IMR-90 (cell line): ENCODE data around the gene PCDHGB5. TPM values are rescaled to one million over a fixed set of nuclear protein-coding genes. Genes with fewer than 3 reads are reported as not detected.
A peak's percentile ranks its signal among the peaks of the same experiment; 100 is the strongest.

Source experiments
- ATAC-seq: fragments of 200-7000 bp; cut with Tn5 transposase; 2 replicates; pipeline ENCODE4 v1.9.1; 2020; ENCODE audit warnings: low read depth, mild to moderate bottlenecking, moderate library complexity
- BruUV-seq: library from RNA; stranded (reverse); fragments of 400-500 nt; replicated peaks from 2 replicates; lab custom pipeline; 2021; lab: Mats Ljungman, UMichigan
- CTCF ChIA-PET: fragments of 300-600 bp; formaldehyde crosslinking; extraction: SDS; loops from one replicate; lab custom pipeline; 2021; ENCODE audit warnings: antibody characterized with exemption; lab: Yijun Ruan, JAX
- POLR2A ChIA-PET: fragments of 300-600 bp; sonication (Branson Sonifier 250); formaldehyde crosslinking; loops from one replicate; lab custom pipeline; 2022; ENCODE audit warnings: antibody characterized with exemption; ENCODE audit not compliant: unreplicated experiment; lab: Charles Lee
- DNase-seq: peaks from one replicate; pipeline ENCODE4 v3.0.0; 2013
- H2AFZ ChIP-seq: replicated peaks from 2 replicates; pipeline ENCODE3; 2013; ENCODE audit warnings: low read length, mild to moderate bottlenecking; ENCODE audit not compliant: poor library complexity
- H2AK5ac ChIP-seq: 2 replicates; pipeline ENCODE4 v1.6.1; 2013; ENCODE audit warnings: low read depth, low read length, inconsistent platforms
- H2AK9ac ChIP-seq: replicated peaks from 2 replicates; pipeline ENCODE3; 2013; ENCODE audit warnings: mild to moderate bottlenecking, low read depth, low read length, moderate library complexity; ENCODE audit not compliant: poor library complexity
- H2BK120ac ChIP-seq: 2 replicates; pipeline ENCODE4 v1.6.1; 2013; ENCODE audit warnings: low read depth, low read length, inconsistent platforms
- H2BK15ac ChIP-seq: 3 replicates; pipeline ENCODE4 v1.6.1; 2013; ENCODE audit warnings: low read depth, low read length, inconsistent platforms
- H2BK20ac ChIP-seq: 2 replicates; pipeline ENCODE4 v1.6.1; 2013; ENCODE audit warnings: low read depth, mild to moderate bottlenecking, inconsistent platforms, low read length, moderate library complexity
- H2BK5ac ChIP-seq: 2 replicates; pipeline ENCODE4 v1.6.1; 2013; ENCODE audit warnings: mild to moderate bottlenecking, low read depth, low read length, inconsistent platforms; ENCODE audit not compliant: poor library complexity, severe bottlenecking
- H3K14ac ChIP-seq: replicated peaks from 2 replicates; pipeline ENCODE4 v1.6.1; 2013; ENCODE audit warnings: low read depth, low read length, inconsistent platforms
- H3K18ac ChIP-seq: 2 replicates; pipeline ENCODE4 v1.6.1; 2013; ENCODE audit warnings: low read depth, low read length, control low read depth
- H3K23ac ChIP-seq: 2 replicates; pipeline ENCODE4 v1.6.1; 2013; ENCODE audit warnings: low read depth, low read length, inconsistent platforms
- H3K27ac ChIP-seq: 2 replicates; pipeline ENCODE4 v1.5.1; 2013; ENCODE audit warnings: mild to moderate bottlenecking, control low read depth, low read length; ENCODE audit not compliant: insufficient read depth
- H3K27me3 ChIP-seq: 2 replicates; pipeline ENCODE4 v1.6.1; 2013; ENCODE audit warnings: low read length; ENCODE audit not compliant: control insufficient read depth, insufficient read depth
- H3K36me3 ChIP-seq: 2 replicates; pipeline ENCODE4 v1.6.1; 2013; ENCODE audit warnings: low read length, mixed read lengths; ENCODE audit not compliant: control insufficient read depth, insufficient read depth
- H3K4ac ChIP-seq: 2 replicates; pipeline ENCODE4 v1.6.1; 2013; ENCODE audit warnings: low read depth, low read length, inconsistent platforms
- H3K4me1 ChIP-seq: 2 replicates; pipeline ENCODE4 v1.6.1; 2013; ENCODE audit warnings: low read length, mixed read lengths; ENCODE audit not compliant: control insufficient read depth, insufficient read depth
- H3K4me2 ChIP-seq: 2 replicates; pipeline ENCODE4 v1.6.1; 2013; ENCODE audit warnings: low read depth, mild to moderate bottlenecking, control low read depth, low read length, moderate library complexity
- H3K4me3 ChIP-seq: 2 replicates; pipeline ENCODE4 v1.5.1; 2013; ENCODE audit warnings: low read depth, mild to moderate bottlenecking, control low read depth, low read length, moderate library complexity; ENCODE audit not compliant: insufficient read depth
- H3K56ac ChIP-seq: 2 replicates; pipeline ENCODE4 v1.6.1; 2013; ENCODE audit warnings: low read length, inconsistent platforms; ENCODE audit not compliant: insufficient read depth; ENCODE audit errors: extremely low read depth
- H3K79me1 ChIP-seq, 2 experiments: 2 replicates each; pipeline ENCODE4 v1.6.1; 2013; ENCODE audit warnings: low read length in 2 of 2, inconsistent platforms in 1 of 2, low read depth in 1 of 2
- H3K9ac ChIP-seq: 2 replicates; pipeline ENCODE4 v1.6.1; 2013; ENCODE audit warnings: low read depth, low read length, control low read depth
- H3K9me1 ChIP-seq: 2 replicates; pipeline ENCODE4 v1.6.1; 2013; ENCODE audit warnings: low read length, inconsistent platforms; ENCODE audit not compliant: insufficient read depth
- H3K9me3 ChIP-seq: 2 replicates; pipeline ENCODE4 v1.6.1; 2013; ENCODE audit warnings: low read length; ENCODE audit not compliant: control insufficient read depth, insufficient read depth
- H4K20me1 ChIP-seq: 2 replicates; pipeline ENCODE4 v1.6.1; 2013; ENCODE audit warnings: low read length, inconsistent platforms; ENCODE audit not compliant: insufficient read depth
- H4K5ac ChIP-seq: 2 replicates; pipeline ENCODE4 v1.6.1; 2013; ENCODE audit warnings: mild to moderate bottlenecking, low read depth, low read length, control low read depth
- H4K8ac ChIP-seq, 2 experiments: 2 replicates each; pipeline ENCODE4 v1.6.1; 2013; ENCODE audit warnings: low read depth in 2 of 2, low read length in 2 of 2, control low read depth in 1 of 2, inconsistent platforms in 1 of 2
- H4K91ac ChIP-seq: 2 replicates; pipeline ENCODE4 v1.6.1; 2013; ENCODE audit warnings: low read depth, low read length, inconsistent platforms; ENCODE audit not compliant: insufficient read depth
- RAD21 ChIP-seq: IDR thresholded peaks from 2 replicates; pipeline ENCODE4 v1.6.1; 2012; ENCODE audit warnings: low read length, improper control_type of control experiment
- WGBS, 2 experiments: methylation state at CpG; one replicate each; pipeline versions ENCODE4 v1.1.5 to v1.1.7; 2013; ENCODE audit warnings: missing lambda C conversion rate in 2 of 2; ENCODE audit not compliant: insufficient read length in 1 of 2; ENCODE audit errors: extremely low coverage in 2 of 2; 5-methylcytosine and 5-hydroxymethylcytosine counted together
- dilution Hi-C: fragments of 300-500 bp; cut with HindIII; formaldehyde crosslinking; loops from one replicate; pipeline ENCODE4 v1.14.3; 2018; ENCODE audit warnings: low sequenced_read_pairs; ENCODE audit not compliant: unreplicated experiment
- in situ Hi-C: fragments of 300-500 bp; cut with MboI; formaldehyde crosslinking; loops from 3 replicates; pipeline ENCODE4 v1.14.3; 2019; ENCODE audit warnings: low sequenced_read_pairs, inconsistent platforms, mixed read lengths
- intact Hi-C: fragments of 100-400 bp; cut with micrococcal nuclease; formaldehyde crosslinking; loops from 2 replicates; pipeline ENCODE4 v1.10.0; 2022
- polyA plus RNA-seq, 3 experiments: library from polyadenylated mRNA; depleted of rRNA; stranded (reverse); fragments of >200 nt; gene quantifications; 2 replicates each; pipeline ENCODE4 v1.2.3, GENCODE V29; 2012; ENCODE audit warnings: low replicate concordance in 1 of 3
- total RNA-seq: library from RNA; depleted of rRNA; stranded (reverse); fragments of >200 nt; gene quantifications from 2 replicates; pipeline ENCODE4 v1.2.3, GENCODE V29; 2012
- TF ChIP-seq, protein P1 (sequence below): conservative IDR thresholded peaks from 2 replicates; pipeline ENCODE4 v1.5.1; 2012; ENCODE audit warnings: mild to moderate bottlenecking, low read depth, low read length, improper control_type of control experiment
- TF ChIP-seq, protein P2 (sequence below): fragments of 150-350 bp; IDR thresholded peaks from 2 replicates; pipeline ENCODE4 v1.6.1; 2016; ENCODE audit warnings: low read depth, mild to moderate bottlenecking, low read length, moderate library complexity, borderline replicate concordance

PCDHGB5 gene
- total and polyA plus RNA-seq, 2 of the 4 experiments (the other 2 are of a cell fraction) = 17.2 to 20.0 TPM

DNA sequence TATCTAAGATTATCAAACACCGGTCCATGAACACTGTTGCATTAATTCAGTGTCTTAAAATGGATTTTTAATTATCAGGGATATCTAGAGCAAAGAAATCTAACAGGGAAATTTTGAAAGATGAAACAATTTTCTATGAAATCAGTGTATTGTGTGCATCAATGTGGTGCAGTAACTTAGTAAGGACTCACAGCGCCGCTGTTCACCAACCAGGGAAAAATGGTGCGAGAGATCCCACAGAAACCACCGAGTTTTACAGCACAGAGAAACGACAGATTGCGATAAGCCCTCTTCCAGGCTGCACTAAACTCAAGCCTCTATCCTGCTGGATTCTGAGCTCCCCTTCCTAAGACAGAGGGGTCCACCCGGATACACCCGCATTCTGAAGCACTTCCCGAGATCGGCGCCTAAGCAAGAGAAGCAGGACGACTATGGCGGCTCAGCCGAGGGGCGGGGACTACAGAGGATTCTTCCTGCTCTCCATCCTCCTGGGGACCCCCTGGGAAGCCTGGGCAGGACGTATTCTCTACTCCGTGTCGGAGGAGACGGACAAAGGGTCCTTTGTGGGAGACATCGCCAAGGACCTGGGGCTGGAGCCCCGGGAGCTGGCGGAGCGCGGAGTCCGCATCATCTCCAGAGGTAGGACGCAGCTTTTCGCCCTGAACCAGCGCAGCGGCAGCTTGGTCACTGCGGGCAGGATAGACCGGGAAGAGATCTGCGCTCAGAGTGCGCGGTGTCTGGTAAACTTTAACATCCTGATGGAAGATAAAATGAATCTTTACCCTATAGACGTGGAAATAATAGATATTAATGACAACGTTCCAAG lies 15.1 kb upstream of the PCDHGB5 start, which contains the start of gene PCDHGA7:
Gene PCDHGA7, plus strand, starts transcription at position 274 of the 826 bp plus-strand sequence. Its CDS starts 158 bp downstream, at position 432.
- H3K4me2 ChIP-seq = peak within 1 kb of the TSS; percentile 64
- dilution Hi-C loops = no loop called here
- H3K14ac ChIP-seq = peak within 1 kb of the TSS; percentile 90
- peak within 1 kb of the TSS; percentile 85 for H3K23ac ChIP-seq
- H3K18ac ChIP-seq = 0 out of 2 replicates have a peak within 1 kb of the TSS, but pooled peaks have one; percentile 65
- H3K27ac ChIP-seq = peak within 1 kb of the TSS; percentile 73
- H3K9me3 ChIP-seq = peaks cover 26% of the 10 kb centered on the region
- DNase-seq (peak; percentile 57), ATAC-seq (peak; percentile 89)
- no TSS peak for BruUV-seq
- H4K5ac ChIP-seq = peak within 1 kb of the TSS; percentile 84
- peak within 1 kb of the TSS; percentile 94 for H3K4ac ChIP-seq
- peak within 1 kb of the TSS; percentile 94 for H3K9ac ChIP-seq
- H2BK20ac ChIP-seq = peak within 1 kb of the TSS; percentile 69; the same call in 1 of the 2 replicates
- WGBS, 2 experiments = 9% methylated on average over 4 of the region's 37 CpGs; no CpG with 5 or more reads in 1 of the 2 experiments
- H4K8ac ChIP-seq = peak within 1 kb of the TSS; percentile 58 to 96; a peak in 3 of 4 replicates
- ChIA-PET CTCF (no interaction called here), POLR2A (no interaction called here)
- no peaks in the 10 kb centered on the region for H3K9me1 ChIP-seq
- H3K27me3 ChIP-seq = no peaks in the 10 kb centered on the region
- H2BK5ac ChIP-seq = peak within 1 kb of the TSS; percentile 61
- intact Hi-C loops = loop anchor here (1.0 kb wide), 1 partner anchor 176 kb away; no protein-coding TSS in a partner anchor
- in situ Hi-C loops = no loop called here
- H3K79me1 ChIP-seq = peaks cover 0 to 6% of the 10 kb centered on the region in 2 experiments; a peak in 1 of 4 replicates
- H4K20me1 ChIP-seq = no peaks in the 10 kb centered on the region
- H3K4me3 ChIP-seq = peak within 1 kb of the TSS; percentile 83
- peak; percentile 48 for TF ChIP-seq RAD21
- TF ChIP-seq, protein P1, sequence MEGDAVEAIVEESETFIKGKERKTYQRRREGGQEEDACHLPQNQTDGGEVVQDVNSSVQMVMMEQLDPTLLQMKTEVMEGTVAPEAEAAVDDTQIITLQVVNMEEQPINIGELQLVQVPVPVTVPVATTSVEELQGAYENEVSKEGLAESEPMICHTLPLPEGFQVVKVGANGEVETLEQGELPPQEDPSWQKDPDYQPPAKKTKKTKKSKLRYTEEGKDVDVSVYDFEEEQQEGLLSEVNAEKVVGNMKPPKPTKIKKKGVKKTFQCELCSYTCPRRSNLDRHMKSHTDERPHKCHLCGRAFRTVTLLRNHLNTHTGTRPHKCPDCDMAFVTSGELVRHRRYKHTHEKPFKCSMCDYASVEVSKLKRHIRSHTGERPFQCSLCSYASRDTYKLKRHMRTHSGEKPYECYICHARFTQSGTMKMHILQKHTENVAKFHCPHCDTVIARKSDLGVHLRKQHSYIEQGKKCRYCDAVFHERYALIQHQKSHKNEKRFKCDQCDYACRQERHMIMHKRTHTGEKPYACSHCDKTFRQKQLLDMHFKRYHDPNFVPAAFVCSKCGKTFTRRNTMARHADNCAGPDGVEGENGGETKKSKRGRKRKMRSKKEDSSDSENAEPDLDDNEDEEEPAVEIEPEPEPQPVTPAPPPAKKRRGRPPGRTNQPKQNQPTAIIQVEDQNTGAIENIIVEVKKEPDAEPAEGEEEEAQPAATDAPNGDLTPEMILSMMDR = peak; percentile 54
- TF ChIP-seq, protein P2, sequence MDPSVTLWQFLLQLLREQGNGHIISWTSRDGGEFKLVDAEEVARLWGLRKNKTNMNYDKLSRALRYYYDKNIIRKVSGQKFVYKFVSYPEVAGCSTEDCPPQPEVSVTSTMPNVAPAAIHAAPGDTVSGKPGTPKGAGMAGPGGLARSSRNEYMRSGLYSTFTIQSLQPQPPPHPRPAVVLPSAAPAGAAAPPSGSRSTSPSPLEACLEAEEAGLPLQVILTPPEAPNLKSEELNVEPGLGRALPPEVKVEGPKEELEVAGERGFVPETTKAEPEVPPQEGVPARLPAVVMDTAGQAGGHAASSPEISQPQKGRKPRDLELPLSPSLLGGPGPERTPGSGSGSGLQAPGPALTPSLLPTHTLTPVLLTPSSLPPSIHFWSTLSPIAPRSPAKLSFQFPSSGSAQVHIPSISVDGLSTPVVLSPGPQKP = no peak
- no peaks in the 10 kb centered on the region for H3K4me1 ChIP-seq
- peak within 1 kb of the TSS; percentile 93 for H2AFZ ChIP-seq
- H2AK5ac ChIP-seq = no peak within 1 kb of the TSS
- peak within 1 kb of the TSS; percentile 65 for H2BK120ac ChIP-seq
- H3K56ac ChIP-seq = peak within 1 kb of the TSS; percentile 90
- H2AK9ac ChIP-seq = peak within 1 kb of the TSS; percentile 72
- peak within 1 kb of the TSS; percentile 76; the same call in 1 of the 2 replicates for H4K91ac ChIP-seq
- H2BK15ac ChIP-seq = 0 out of 3 replicates have a peak within 1 kb of the TSS, but pooled peaks have one; percentile 66
- peaks cover 3% of the 10 kb centered on the region; the same call in 1 of the 2 replicates for H3K36me3 ChIP-seq
